ENCODE measurements around the gene JAZF1. TPM values are rescaled to one million over a fixed set of nuclear protein-coding genes. Genes with fewer than 3 reads are reported as not detected.

Gene JAZF1
- total and polyA plus RNA-seq, 2 of the 8 experiments (the other 6 are each of a cell fraction or from before 2014, with no cell fraction given) = 2.6 to 21.8 TPM

GRCh38 chr7:27908534-27909165, 271.9 kb downstream of the JAZF1 start:
- Histone ChIP-seq H4K20me1 (replicated peaks in 1 of 2; ENCODE audit: control insufficient read depth in 1 of 2, insufficient read depth in 2 of 2, low read length in 2 of 2) (no peaks in the 10 kb centered on the region), H3K4me3 (ENCODE audit: extremely low read depth in 1 of 4, insufficient read depth in 2 of 4, low read depth in 3 of 4, low read length in 4 of 4) (no peak overlapping the region), H3K23me2 (ENCODE audit: low read depth, low read length) (no peaks in the 10 kb centered on the region), H2AK5ac (ENCODE audit: low read depth, low read length) (no peak overlapping the region), H3K18ac (ENCODE audit: extremely low read depth, low read length) (no peak overlapping the region), H2BK120ac (replicated peaks; ENCODE audit: low read depth, low read length) (peak overlapping the region; percentile 19), H2BK15ac (ENCODE audit: low read length) (no peak overlapping the region), H2BK5ac (ENCODE audit: low read depth, low read length) (no peak overlapping the region), H4K5ac (ENCODE audit: insufficient read length, low read depth, low read length) (no peak overlapping the region), H3K14ac (ENCODE audit: insufficient read length) (no peak overlapping the region), H3K79me1 (ENCODE audit: low read depth, low read length) (no peaks in the 10 kb centered on the region), H4K8ac (ENCODE audit: extremely low read depth, insufficient read depth, low read length) (no peak overlapping the region), H3K27ac (ENCODE audit: low read depth, low read length) (no peak overlapping the region), H3K23ac (ENCODE audit: insufficient read length) (no peak overlapping the region), H3K79me2 (ENCODE audit: control insufficient read depth in 1 of 2, insufficient read depth in 2 of 2, low read length in 2 of 2) (no peaks in the 10 kb centered on the region), H2AFZ (ENCODE audit: low read length) (no peak overlapping the region), H3K4ac (replicated peaks; ENCODE audit: insufficient read length, low read depth, low read length) (no peak overlapping the region), H2BK20ac (ENCODE audit: low read length) (peak overlapping the region; percentile 83; the same call in 1 of the 2 replicates), H3K4me2 (ENCODE audit: insufficient read depth in 1 of 2, low read depth in 2 of 2, low read length in 2 of 2) (no peak overlapping the region), H2BK12ac (ENCODE audit: low read depth, low read length) (no peak overlapping the region), H3K4me1 (replicated peaks in 1 of 4; ENCODE audit: control insufficient read depth in 3 of 4, insufficient read depth in 4 of 4, low read length in 3 of 4) (peaks cover 18 to 43% (median 27%) of the 10 kb centered on the region in 4 experiments), H3K27me3 (replicated peaks in 1 of 4; ENCODE audit: control insufficient read depth in 3 of 4, extremely low read depth in 1 of 4, insufficient read depth in 3 of 4, low read length in 3 of 4) (no peaks in the 10 kb centered on the region), H3K9ac (replicated peaks in 1 of 4; ENCODE audit: extremely low read depth in 1 of 4, low read depth in 3 of 4, low read length in 3 of 4) (no peak overlapping the region), H4K91ac (replicated peaks; ENCODE audit: insufficient read length, low read length) (peak overlapping the region; percentile 56), H3K56ac (replicated peaks; ENCODE audit: insufficient read length, low read depth, low read length) (no peak overlapping the region), H3K9me3 (ENCODE audit: insufficient read depth in 2 of 2, low read depth in 1 of 2, low read length in 1 of 2) (no peaks in the 10 kb centered on the region), H3K36me3 (ENCODE audit: control insufficient read depth in 2 of 4, insufficient read depth in 4 of 4, low read length in 3 of 4) (no peaks in the 10 kb centered on the region)
- FAIRE-seq (no peak), DNase-seq (ENCODE audit: low read depth in 1 of 2, low spot score in 2 of 2) (no peak)
- TF ChIP-seq POLR2AphosphoS5 (IDR thresholded peaks at IDR 0.05; ENCODE audit: low read depth, low read length) = no peak
- TF ChIP-seq SIN3A (conservative IDR thresholded peaks at IDR 0.05 in 1 of 2, IDR thresholded peaks at IDR 0.05 in 1 of 2; ENCODE audit: low read depth in 1 of 2, low read length in 2 of 2) = no peak
- no peak for TF ChIP-seq SUZ12 (IDR thresholded peaks at IDR 0.05; ENCODE audit: low read length)
- TF ChIP-seq MAFK (IDR thresholded peaks at IDR 0.05; ENCODE audit: low read depth, low read length) = no peak
- no peak for TF ChIP-seq BRCA1 (IDR thresholded peaks at IDR 0.05; ENCODE audit: low read depth, low read length)
- no peak for TF ChIP-seq BCL11A (IDR thresholded peaks at IDR 0.05; ENCODE audit: low read depth in 2 of 2, low read length in 2 of 2)
- TF ChIP-seq NANOG (IDR thresholded peaks at IDR 0.05; ENCODE audit: insufficient read depth, low read depth, low read length, poor library complexity, severe bottlenecking) = no peak
- no peak for TF ChIP-seq SAP30 (IDR thresholded peaks at IDR 0.05; ENCODE audit: insufficient read depth, insufficient replicate concordance, low read length)
- TF ChIP-seq EZH2 (IDR thresholded peaks at IDR 0.05; ENCODE audit: low read depth, low read length, severe bottlenecking) = no peak
- WGBS, 2 experiments (ENCODE audit: extremely low coverage in 1 of 2, insufficient coverage in 1 of 2, insufficient read length in 1 of 2, insufficient replicate concordance in 2 of 2, low coverage in 1 of 2, low lambda C conversion rate in 2 of 2, missing lambda C conversion rate in 1 of 2) = 90% methylated on average over 4 of the region's 4 CpGs; no CpG with 5 or more reads in 1 of the 2 experiments
- ChIA-PET CTCF (ENCODE audit: partially characterized antibody) (interaction anchor here (1.7 to 5.6 kb wide), 3 partner anchors 9 to 12 kb away, joined by 5 to 28 read pairs (median 12); no protein-coding TSS in a partner anchor), POLR2A (ENCODE audit: partially characterized antibody) (interaction anchor here (1.0 kb wide), 1 partner anchor 18 kb away, joined by 3 read pairs; no protein-coding TSS in a partner anchor)

All from H1 (cell line).